WI38 (cell line): Measurements from ENCODE around the gene LRRK1.

Experiments used
- H3K4me3 ChIP-seq: 2 replicates; pipeline ENCODE4 v1.5.1; 2011; ENCODE audit warnings: low read depth, mild to moderate bottlenecking, control low read depth, low read length
- CTCF ChIP-seq: IDR thresholded peaks from 2 replicates; pipeline ENCODE4 v1.5.1; 2012; ENCODE audit warnings: low read depth, mild to moderate bottlenecking, control low read depth, low read length

LRRK1 gene

GRCh38 chr15:101114610-101115009, 195.5 kb downstream of the LRRK1 start:
- TF ChIP-seq CTCF: no peak
- H3K4me3 ChIP-seq: no peak overlapping the region

- no peak overlapping the region for H3K4me3 ChIP-seq
- TF ChIP-seq CTCF: no peak
These were observed 196.2 kb downstream of the LRRK1 start for GRCh38 chr15:101115393-101115785.

GRCh38 chr15:101115786-101116680, 196.9 kb downstream of the LRRK1 start:
- H3K4me3 ChIP-seq: no peak overlapping the region
- TF ChIP-seq CTCF: no peak

GRCh38 chr15:101116681-101116976, 197.5 kb downstream of the LRRK1 start:
- no peak for TF ChIP-seq CTCF
- H3K4me3 ChIP-seq: no peak overlapping the region

- no peak overlapping the region for H3K4me3 ChIP-seq
- no peak for TF ChIP-seq CTCF
These were observed 199.0 kb downstream of the LRRK1 start for GRCh38 chr15:101118116-101118515.

GRCh38 chr15:101118615-101119014, 199.5 kb downstream of the LRRK1 start:
- no peak for TF ChIP-seq CTCF
- no peak overlapping the region for H3K4me3 ChIP-seq

- no peak overlapping the region for H3K4me3 ChIP-seq
- TF ChIP-seq CTCF: no peak
These were observed 200.0 kb downstream of the LRRK1 start for GRCh38 chr15:101119181-101119580.
